Measurements from ENCODE around the gene CDHR4.

DNA sequence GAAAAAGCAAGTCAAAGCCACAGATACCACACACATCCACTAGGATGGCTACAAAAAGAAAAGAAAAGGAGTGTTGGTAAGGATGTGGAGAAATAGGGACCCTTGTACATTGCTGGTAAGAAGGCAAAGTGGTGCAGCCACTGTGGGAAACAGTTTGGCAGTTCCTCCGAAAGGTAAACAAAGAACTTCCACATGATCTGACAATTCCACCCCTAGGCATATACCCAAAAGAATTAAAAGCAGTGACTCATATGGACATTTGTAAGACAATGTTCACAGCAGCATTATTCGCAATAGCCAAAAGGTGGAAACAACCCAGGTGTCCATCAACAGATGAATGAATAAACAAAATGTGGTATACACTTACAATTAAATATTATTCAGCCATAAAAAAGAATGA is 53.7 kb downstream of the CDHR4 start:
- TF ChIP-seq, protein P1, sequence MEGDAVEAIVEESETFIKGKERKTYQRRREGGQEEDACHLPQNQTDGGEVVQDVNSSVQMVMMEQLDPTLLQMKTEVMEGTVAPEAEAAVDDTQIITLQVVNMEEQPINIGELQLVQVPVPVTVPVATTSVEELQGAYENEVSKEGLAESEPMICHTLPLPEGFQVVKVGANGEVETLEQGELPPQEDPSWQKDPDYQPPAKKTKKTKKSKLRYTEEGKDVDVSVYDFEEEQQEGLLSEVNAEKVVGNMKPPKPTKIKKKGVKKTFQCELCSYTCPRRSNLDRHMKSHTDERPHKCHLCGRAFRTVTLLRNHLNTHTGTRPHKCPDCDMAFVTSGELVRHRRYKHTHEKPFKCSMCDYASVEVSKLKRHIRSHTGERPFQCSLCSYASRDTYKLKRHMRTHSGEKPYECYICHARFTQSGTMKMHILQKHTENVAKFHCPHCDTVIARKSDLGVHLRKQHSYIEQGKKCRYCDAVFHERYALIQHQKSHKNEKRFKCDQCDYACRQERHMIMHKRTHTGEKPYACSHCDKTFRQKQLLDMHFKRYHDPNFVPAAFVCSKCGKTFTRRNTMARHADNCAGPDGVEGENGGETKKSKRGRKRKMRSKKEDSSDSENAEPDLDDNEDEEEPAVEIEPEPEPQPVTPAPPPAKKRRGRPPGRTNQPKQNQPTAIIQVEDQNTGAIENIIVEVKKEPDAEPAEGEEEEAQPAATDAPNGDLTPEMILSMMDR (conservative IDR thresholded peaks at IDR 0.05; ENCODE audit: low read depth, low read length): no peak
- TF ChIP-seq EZH2 (IDR thresholded peaks at IDR 0.05; ENCODE audit: low read length, unreplicated experiment): no peak
- no peak for TF ChIP-seq EZH2phosphoT487 (IDR thresholded peaks at IDR 0.05; ENCODE audit: borderline replicate concordance, low read length)
